GM19455 (cell line): ENCODE results near the gene CXCL12.

Experiments used
- ATAC-seq: cut with Tn5 transposase; IDR thresholded peaks from one replicate; pipeline ENCODE4 v1.9.1; 2021; ENCODE audit not compliant: unreplicated experiment

The CXCL12 gene

DNA sequence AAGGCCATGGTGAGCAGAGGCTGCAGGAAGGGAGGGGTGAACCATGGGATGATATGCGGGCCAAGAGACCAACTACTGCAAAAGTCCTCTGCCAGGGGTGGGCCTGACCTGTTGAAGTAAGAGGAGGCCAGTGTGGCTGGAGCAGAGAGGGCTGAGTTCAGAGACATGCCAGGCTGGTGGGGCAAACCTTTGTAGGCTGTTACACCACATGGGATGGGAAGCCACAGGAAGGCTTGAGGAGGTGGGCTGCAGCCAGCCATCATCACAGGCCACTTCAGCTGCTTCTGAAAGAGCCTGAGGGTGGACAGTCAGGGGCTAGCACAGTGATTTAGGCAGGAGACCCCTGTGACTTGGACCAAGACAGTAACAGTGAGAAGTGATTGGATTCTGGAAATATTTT lies 20.3 kb downstream of the CXCL12 start:
- ATAC-seq = no peak

DNA sequence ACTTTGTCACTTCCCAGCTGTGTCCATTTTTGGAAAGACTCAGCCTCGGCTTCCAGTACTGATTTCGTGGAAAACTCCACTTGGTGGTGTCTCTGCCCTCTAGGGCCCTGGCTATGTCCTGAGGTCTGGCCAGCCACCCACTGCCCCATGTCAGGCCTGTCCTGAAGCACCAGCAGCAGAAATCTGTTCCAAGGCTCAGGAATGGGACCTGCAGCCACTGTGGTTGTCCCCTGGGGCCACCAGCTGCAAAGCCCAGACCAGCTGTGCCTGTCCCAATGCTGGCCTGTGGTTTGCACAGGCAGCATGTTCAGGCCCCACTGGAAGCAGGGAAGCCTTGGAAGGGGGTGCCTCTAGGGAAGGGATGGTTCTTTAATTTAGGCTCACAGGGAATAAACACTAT lies 21.2 kb downstream of the CXCL12 start:
- no peak for ATAC-seq

- ATAC-seq = no peak
Measured at GRCh38 chr10:44362866-44363711, 21.8 kb downstream of the CXCL12 start.

DNA sequence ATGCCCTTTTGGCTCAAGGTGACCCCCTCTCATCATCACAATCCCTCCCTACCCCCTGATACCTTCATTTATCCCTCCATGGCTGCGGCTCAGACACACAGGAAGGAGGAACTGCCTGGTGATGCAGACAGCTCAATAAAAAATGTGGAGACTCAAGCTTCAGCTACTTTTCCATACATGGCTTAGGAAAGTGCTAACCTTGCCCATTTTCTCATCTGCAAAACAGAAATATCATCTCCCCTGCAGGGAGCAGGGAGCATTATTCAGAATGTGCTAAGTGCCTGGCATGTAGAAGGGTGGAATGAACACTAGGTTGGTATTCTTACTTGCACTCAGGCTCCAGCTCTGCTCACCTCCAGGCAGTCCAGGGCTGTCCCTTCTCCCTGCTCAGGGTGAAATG lies 23.8 kb downstream of the CXCL12 start:
- ATAC-seq = no peak

DNA sequence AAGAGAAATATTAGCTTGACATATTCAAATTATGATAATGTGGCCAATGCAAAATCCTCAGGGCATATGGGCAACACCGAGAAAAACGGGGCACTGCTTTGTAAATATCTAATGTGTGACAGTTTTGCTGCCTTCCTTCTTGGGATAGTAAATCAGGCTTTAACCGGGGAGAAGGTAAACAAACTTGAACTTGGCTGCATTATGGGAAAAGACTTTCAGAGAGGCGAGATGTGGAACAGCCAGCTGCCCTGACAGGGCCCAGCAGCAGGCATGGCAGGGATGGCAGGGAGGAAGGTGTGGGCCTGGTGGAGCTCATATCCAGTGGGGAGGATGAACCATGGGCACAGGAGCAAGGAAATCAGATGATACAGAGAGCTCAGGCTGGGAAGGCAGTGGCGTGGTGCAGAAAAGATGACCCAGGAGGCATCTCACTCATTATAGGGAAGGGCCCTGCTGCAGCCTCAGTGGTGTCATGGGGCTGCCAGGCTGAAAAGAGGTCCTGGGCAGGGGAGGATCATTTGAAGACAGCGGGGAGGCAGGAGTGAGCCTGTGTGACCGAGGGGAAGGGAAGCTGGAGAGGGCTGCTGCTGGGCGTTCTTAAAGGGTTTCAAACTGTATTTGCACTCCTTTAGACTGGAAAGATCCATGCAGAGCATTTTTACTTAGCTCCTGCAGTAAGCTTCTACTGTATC lies 26.7 kb downstream of the CXCL12 start:
- no peak for ATAC-seq

DNA sequence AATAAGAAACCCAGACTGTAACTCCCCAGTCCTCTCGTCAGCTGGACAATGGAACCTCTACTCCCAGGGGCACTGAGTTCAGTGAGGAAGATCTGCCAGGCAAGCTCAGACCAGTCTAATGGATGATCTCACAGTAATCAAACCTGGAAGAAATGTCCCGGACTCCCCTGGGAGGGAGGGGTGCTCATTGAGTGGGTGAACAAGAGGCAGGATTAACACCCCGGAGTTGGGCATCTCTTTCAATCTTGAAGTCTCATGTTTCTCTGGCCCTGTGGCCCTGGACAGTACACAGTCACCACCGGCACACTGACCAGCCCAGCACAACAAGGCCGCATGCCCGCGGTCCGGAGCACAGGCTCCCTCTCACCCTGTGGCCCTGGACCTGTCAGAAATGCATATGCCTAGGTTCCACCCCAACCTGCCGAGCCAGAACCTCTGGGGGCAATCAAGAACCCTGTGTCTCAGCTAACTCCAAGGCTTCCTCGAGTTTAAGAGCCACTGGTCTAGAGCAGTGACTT lies 27.8 kb downstream of the CXCL12 start:
- ATAC-seq = no peak

DNA sequence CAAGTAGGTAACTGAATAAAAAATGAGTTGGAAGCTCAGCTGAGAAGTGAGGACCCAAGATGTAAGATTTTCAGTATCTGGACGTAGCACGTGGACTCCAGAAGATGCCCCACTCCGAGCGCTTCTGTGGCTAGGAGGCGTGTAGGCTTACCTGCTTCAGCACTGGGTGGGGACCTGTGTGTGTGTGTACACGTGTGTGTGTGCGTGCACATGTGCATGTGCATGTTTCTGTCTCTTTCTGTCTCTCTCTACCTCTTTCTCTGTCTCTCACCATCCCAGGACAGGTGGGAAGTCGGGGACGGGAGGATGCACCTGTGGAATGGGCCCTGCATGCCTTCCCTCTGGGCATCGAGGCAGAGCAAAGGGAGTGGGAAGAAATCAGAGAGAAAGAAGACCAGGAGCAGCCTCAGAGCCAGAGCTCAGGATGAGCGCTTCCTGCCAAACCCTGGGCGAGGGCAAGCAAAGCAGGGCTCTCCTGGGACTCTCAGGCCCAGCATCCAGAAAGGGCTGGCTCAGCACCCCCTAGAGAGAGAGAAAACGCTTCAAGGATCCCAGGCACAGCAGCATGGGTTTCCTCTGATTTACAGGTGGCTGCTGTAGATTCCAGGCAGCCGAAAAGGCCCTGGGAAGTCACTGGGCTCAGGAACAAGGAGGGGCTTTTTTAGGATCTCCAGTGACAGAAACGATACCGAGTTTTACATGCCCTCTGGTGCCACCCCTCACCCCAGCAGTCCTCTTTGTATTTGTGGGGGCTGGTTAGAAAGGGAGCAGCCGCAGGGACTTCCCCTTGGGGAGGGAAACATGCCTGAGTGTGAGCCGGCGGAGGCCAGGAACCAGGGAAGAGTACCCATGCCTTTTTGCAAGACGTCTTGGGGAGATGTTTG lies 28.5 kb downstream of the CXCL12 start:
- ATAC-seq = no peak

DNA sequence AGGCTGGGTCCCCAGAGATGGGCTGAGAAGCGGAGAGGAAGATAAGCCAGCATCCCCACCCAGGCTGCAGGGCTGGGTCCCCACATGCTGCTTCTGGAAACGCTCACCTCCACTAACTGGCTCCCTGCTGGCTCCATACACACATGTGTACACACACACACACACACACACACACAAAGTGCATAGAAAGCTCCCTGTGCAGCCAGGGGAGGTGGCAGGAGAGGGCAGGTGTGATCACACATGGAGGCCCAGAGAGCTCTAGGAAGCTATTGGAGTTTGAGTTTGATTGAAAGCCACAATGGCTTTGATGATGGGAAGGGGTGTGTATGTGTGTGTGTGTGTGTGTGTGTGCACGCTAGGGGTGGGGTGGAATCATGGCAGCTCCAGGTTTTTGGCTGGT lies 29.3 kb downstream of the CXCL12 start:
- ATAC-seq = no peak

GRCh38 chr10:44354771-44355170 lies 30.1 kb downstream of the CXCL12 start:
- ATAC-seq = no peak

- ATAC-seq = no peak
Measured at GRCh38 chr10:44353721-44354120, 31.2 kb downstream of the CXCL12 start.

DNA sequence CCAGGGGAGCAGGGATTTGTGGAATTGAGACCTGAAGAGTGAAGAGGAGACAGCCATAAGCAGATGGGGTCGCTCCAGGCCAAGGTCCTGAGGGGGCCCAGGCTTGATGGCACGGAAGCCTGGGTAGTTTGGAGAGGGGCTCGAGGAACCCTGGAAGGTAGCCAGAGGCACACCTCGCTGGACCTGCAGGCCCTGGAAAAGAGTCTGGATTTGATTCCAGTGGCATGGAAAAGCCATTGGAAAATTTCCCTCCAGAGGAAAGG lies 31.8 kb downstream of the CXCL12 start:
- no peak for ATAC-seq

DNA sequence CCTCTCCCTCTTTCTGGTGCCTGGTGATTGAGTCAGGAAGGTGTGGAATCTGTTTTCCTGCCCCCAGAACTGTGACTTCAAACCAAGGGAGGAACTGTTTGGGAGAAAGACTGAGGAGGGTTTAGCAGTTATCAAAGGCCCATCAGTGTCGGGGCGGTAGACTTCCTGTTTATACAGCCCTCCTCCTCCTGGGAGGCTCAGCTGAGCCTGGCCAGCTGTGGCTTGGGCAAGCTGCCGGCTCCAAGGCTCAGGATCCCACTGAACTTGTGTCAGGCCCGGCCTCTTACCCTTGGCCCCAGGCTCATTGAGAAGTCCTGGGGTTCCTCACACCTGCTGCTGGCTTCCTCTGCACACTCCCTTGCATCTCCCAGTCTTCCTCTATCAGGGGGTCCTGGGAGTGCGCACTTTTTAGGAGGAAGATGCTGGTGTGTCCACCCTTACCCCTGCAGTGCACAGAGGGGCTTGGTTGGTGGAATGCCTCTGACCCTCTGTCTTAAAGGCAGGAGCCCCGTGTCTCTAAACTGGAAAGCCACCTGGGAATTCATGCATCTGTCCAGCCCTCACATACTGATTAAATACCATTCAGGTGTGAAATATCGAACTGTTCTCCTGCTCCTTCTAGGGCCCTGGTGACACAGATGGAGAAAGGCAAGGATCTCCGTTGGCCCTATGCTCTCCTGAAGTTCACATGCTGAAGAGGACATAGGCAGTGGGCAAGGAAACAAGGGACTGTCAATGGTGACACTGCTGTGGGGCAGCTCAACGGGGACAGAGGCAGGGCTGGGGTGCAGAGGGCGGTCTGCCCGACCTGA lies 32.4 kb downstream of the CXCL12 start:
- no peak for ATAC-seq

GRCh38 chr10:44348496-44348895 lies 36.4 kb downstream of the CXCL12 start:
- ATAC-seq = no peak

GRCh38 chr10:44347609-44348400 lies 37.1 kb downstream of the CXCL12 start:
- no peak for ATAC-seq

- ATAC-seq = no peak
Measured at GRCh38 chr10:44344727-44345126, 40.2 kb downstream of the CXCL12 start.

DNA sequence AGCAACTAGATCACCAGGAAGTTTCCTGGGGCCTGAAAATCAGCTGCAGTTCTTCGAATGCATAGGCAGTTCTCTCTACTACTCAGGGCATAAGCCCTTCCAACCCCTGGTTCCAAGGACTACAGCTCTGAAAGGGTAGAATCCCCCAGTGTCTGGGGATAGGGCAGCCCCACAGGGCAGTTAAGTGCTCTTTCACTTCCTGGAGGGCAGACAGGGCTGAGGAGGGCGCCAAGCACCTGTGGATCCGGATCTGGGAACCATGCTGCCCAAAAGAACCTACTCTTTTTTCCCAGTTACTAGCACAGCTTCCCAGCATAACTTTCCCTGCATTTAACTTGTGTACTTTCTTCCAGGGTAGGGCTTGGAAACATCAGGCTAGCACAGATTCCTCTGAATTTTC lies 41.1 kb downstream of the CXCL12 start:
- ATAC-seq = no peak

- no peak for ATAC-seq
Measured at GRCh38 chr10:44341886-44342285, 43.0 kb downstream of the CXCL12 start.

DNA sequence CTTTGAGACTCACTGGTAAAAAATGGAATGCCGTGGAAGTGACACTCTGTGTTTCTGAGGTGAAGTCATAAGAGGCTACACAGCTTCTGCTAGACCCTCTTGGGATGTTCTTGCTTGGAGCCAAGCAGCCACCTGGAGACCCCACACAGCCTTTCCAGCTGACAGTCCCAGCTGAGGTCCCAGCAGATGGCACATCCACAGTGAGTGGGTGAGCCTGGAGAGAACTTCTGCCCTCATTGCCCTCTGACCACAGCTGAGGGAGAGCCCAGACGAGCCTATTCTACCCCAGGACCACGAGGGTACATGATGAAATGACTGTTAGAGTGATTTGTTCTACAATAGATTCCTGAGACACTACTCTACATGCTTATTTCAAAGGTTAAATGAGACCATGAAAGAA lies 44.3 kb downstream of the CXCL12 start:
- no peak for ATAC-seq

DNA sequence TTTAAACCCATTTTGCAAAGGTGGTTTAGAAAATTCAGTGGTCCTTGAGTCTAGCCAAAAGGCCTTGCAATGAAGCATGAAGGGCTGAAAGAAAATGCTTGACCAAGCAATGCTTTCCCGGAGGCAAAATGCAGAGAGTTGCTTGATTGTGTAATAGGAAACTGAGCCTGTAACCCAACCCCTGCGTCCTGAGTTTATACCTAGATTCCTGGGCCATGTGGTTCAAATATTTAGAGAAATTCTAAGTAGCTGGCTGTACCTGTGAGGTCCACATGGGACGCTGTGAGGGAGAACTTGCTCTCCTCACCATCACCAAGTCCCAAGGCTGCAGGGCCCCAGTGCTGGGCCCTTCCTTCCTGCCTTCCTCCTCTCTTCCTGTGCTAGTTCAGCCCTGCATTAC lies 45.7 kb downstream of the CXCL12 start:
- ATAC-seq = no peak

DNA sequence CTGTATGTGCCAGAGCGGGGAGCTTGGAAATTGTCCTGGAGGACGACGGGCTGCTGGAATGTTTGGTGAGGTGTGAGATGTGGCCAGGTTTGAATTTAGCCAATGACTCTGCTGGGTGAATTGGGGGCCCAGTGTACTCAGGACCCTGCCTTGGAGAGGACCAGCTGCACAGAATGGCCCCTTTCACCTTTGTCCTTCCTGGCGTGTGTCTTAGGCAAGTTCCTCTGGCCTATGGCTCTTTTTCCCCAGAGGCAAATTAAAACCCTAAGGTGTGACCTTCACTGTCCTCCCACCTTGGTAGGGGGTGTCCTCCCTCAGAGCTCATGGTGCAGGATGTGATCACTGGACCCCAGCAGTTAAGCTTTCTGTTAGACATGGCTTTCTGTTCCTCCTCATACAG lies 47.8 kb downstream of the CXCL12 start:
- ATAC-seq = no peak
